Lung (tissue), 12 donors: ENCODE data around the gene WBP11. TPM values are rescaled to one million over a fixed set of nuclear protein-coding genes. Genes with fewer than 3 reads are reported as not detected.

Experiments
- ATAC-seq: fragments of 200-7000 bp; cut with Tn5 transposase; one replicate; pipeline ENCODE4 v1.9.1; 2020; ENCODE audit warnings: moderate number of reproducible peaks; ENCODE audit not compliant: insufficient read depth, low FRiP score
- DNase-seq, 3 donors: peaks; one replicate each; pipeline ENCODE4 v3.0.0-alpha.2; 2013 to 2017
- H3K27ac ChIP-seq, 2 donors: one replicate each; pipeline ENCODE4 v1.5.1; 2013; ENCODE audit warnings: mild to moderate bottlenecking in 2 of 2, moderate library complexity in 2 of 2, control low read depth in 1 of 2, inconsistent platforms in 1 of 2, low read depth in 1 of 2, low read length in 1 of 2
- H3K27me3 ChIP-seq, 3 donors: one replicate each; pipeline ENCODE4 v1.5.1; 2013; ENCODE audit warnings: low read length in 2 of 3; ENCODE audit not compliant: control insufficient read depth in 3 of 3, insufficient read depth in 3 of 3
- H3K36me3 ChIP-seq, 4 donors: one replicate each; pipeline ENCODE4 v1.5.1; 2013; ENCODE audit warnings: low read length in 4 of 4, mild to moderate bottlenecking in 1 of 4, moderate library complexity in 1 of 4; ENCODE audit not compliant: control insufficient read depth in 4 of 4, insufficient read depth in 4 of 4
- H3K4me1 ChIP-seq, 5 donors: one replicate each; pipeline ENCODE4 v1.5.1; 2013; ENCODE audit warnings: low read length in 5 of 5, mild to moderate bottlenecking in 2 of 5, moderate library complexity in 1 of 5; ENCODE audit not compliant: control insufficient read depth in 5 of 5, insufficient read depth in 5 of 5
- H3K4me3 ChIP-seq: one replicate; pipeline ENCODE4 v1.5.1; 2013; ENCODE audit warnings: mild to moderate bottlenecking, control low read depth, moderate library complexity
- H3K9ac ChIP-seq, 2 donors: one replicate each; pipeline ENCODE4 v1.5.1; 2013; ENCODE audit warnings: low read length in 2 of 2, control low read depth in 1 of 2; ENCODE audit not compliant: insufficient read depth in 1 of 2
- H3K9me3 ChIP-seq, 4 donors: one replicate each; pipeline ENCODE4 v1.5.1; 2013; ENCODE audit warnings: low read length in 3 of 4, mild to moderate bottlenecking in 1 of 4, moderate library complexity in 1 of 4; ENCODE audit not compliant: control insufficient read depth in 4 of 4, insufficient read depth in 3 of 4
- CTCF ChIP-seq: IDR thresholded peaks from 2 replicates; pipeline ENCODE4 v1.5.1; 2012; ENCODE audit warnings: mild to moderate bottlenecking; ENCODE audit errors: control extremely low read depth, extremely low read depth
- WGBS, 2 donors: extraction: QIAGEN DNeasy Blood & Tissue Kit; methylation state at CpG; one replicate each; pipeline ENCODE4 v1.1.7; 2013; 5-methylcytosine and 5-hydroxymethylcytosine counted together
- polyA plus RNA-seq, 2 donors: library from polyadenylated mRNA; stranded (reverse); fragments of 200-250 nt; gene quantifications; one replicate each; pipeline ENCODE4 v1.2.1, GENCODE V29; 2013
- total RNA-seq, 2 donors: library from RNA; depleted of rRNA in 1 of 2; stranded (reverse); fragments of >200 nt in 1 of 2; gene quantifications; one replicate each; pipeline ENCODE4 v1.2.1, GENCODE V29; 2014 to 2021
- donor health status: control.
- donor health status: control.
- donor health status: Bipolar disorder and iron deficiency.
- donor health status: healthy.
- donor health status: DM: yes; HTN: yes; CAD: no.

WBP11 gene
- total and polyA plus RNA-seq, 4 donors = 14.8 to 52.8 (median 30.6) TPM

DNA sequence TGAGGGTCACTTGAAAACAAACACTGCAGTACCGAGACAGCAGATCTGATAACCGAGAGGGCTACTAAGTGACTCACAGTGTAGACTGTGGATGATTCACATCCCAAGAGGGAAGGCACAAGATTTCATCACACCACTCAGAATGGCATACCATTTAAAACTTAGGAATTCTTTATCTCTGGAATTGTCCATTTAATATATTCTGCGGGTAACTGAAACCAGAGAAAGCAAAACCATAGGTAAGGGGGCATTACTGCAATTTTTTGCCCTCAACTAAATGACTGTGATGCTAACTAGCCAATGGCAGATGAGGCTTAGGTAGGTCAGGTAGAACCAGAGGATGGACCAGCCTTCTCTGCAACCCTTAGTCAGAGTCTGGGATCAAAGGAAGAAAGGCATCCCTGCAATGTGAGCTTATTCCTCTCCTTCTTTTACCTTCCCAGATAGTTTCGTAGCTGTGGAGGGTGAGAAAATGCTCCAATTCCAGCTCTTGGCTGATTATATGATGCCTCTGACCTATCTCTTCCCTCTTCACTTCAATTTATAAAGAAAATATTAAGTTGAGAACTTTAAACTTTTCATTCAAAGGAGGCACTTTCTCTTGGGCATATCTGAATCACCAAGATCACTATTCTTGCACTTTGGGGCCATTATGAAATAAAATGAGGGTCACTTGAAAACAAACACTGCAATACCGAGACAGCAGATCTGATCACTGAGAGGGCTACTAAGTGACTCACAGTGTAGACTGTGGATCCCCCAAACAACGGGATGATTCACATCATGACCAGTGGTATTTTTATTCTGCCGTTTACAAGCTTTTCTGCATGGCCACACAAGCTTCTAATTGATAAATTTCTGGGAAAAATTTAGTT, 33.3 kb upstream of the WBP11 start:
- ATAC-seq (peak; percentile 69), DNase-seq (no peak)
- H3K36me3 ChIP-seq = peaks cover 0 to 1% (median 0%) of the 10 kb centered on the region in 4 donors
- H3K27me3 ChIP-seq = peaks cover 0 to 2% (median 0%) of the 10 kb centered on the region in 3 donors
- no peak overlapping the region for H3K9ac ChIP-seq
- TF ChIP-seq CTCF = no peak
- peak overlapping the region; percentile 57 to 73 for H3K27ac ChIP-seq
- WGBS, 2 donors = 73 to 87% methylated on average over 7 of the region's 7 CpGs
- H3K9me3 ChIP-seq = no peaks in the 10 kb centered on the region
- peaks cover 0 to 19% (median under 1%) of the 10 kb centered on the region in 5 donors for H3K4me1 ChIP-seq
- H3K4me3 ChIP-seq = no peak overlapping the region

- Histone ChIP-seq H3K4me1 (peaks cover 0 to 17% (median 0%) of the 10 kb centered on the region in 5 donors), H3K36me3 (no peaks in the 10 kb centered on the region), H3K4me3 (no peak overlapping the region), H3K27ac (no peak overlapping the region), H3K9ac (no peak overlapping the region), H3K27me3 (peaks cover 0 to 2% (median 0%) of the 10 kb centered on the region in 3 donors), H3K9me3 (no peaks in the 10 kb centered on the region)
- no peak for ATAC-seq
- DNase-seq = no peak
- TF ChIP-seq CTCF = no peak
Observed at GRCh38 chr12:14834509-14834908, 31.2 kb upstream of the WBP11 start.

DNA sequence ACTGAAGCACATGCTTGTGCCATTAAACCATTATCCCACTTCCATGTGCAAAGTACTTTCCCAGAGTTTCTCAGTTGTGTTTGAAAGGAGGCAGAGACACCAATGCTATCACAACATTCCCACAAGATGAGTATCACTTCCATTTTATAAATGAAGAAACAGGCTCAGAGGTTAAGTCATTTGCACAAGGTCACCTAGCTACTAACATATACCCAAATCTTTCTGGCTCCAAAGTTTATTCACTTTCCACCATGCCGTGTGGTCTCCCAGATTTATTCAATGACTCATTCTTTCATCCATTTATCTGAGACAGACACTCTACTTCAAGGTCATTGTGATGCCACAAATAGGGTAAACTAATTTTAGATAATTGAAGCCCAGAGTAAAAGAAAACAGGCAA, 30.7 kb upstream of the WBP11 start:
- 33 to 77% methylated on average over 1 of the region's 1 CpG for WGBS, 2 donors
- Histone ChIP-seq H3K4me3 (no peak overlapping the region), H3K27ac (no peak overlapping the region), H3K4me1 (peaks cover 0 to 17% (median 0%) of the 10 kb centered on the region in 5 donors), H3K27me3 (peaks cover 0 to 2% (median 0%) of the 10 kb centered on the region in 3 donors), H3K9ac (no peak overlapping the region), H3K36me3 (no peaks in the 10 kb centered on the region), H3K9me3 (no peaks in the 10 kb centered on the region)
- TF ChIP-seq CTCF = no peak
- ATAC-seq = no peak
- DNase-seq = no peak
